C4-2B (cell line): ENCODE results near the gene TXNDC11.

Source experiments
- ZFX ChIP-seq: fragments of 450-650 bp; IDR thresholded peaks from 2 replicates; pipeline ENCODE4 v1.6.1; 2017
- TF ChIP-seq, protein P1 (sequence below): fragments of 450-650 bp; conservative IDR thresholded peaks from 2 replicates; pipeline ENCODE4 v1.5.1; 2017; ENCODE audit warnings: mild to moderate bottlenecking

DNA sequence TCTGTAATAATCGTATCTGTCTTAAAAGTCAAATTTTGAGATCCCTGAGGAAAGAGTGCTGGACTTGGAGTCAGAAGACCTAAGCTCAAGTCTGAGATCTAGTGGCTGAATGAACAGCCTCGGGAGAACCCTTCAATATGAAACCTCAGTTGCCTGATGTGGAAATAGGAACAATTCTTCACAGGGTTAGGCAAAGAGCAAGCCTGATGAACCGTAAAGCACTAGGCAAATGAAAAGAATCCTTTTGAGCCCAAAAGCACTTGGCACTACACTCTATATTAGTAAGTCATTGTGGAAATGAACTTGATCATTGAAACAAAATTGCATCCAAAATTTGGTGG, 20.2 kb downstream of the TXNDC11 start:
- TF ChIP-seq, protein P1, sequence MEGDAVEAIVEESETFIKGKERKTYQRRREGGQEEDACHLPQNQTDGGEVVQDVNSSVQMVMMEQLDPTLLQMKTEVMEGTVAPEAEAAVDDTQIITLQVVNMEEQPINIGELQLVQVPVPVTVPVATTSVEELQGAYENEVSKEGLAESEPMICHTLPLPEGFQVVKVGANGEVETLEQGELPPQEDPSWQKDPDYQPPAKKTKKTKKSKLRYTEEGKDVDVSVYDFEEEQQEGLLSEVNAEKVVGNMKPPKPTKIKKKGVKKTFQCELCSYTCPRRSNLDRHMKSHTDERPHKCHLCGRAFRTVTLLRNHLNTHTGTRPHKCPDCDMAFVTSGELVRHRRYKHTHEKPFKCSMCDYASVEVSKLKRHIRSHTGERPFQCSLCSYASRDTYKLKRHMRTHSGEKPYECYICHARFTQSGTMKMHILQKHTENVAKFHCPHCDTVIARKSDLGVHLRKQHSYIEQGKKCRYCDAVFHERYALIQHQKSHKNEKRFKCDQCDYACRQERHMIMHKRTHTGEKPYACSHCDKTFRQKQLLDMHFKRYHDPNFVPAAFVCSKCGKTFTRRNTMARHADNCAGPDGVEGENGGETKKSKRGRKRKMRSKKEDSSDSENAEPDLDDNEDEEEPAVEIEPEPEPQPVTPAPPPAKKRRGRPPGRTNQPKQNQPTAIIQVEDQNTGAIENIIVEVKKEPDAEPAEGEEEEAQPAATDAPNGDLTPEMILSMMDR, result no peak
- no peak for TF ChIP-seq ZFX
